ENCODE results near the gene SLC27A2.

DNA sequence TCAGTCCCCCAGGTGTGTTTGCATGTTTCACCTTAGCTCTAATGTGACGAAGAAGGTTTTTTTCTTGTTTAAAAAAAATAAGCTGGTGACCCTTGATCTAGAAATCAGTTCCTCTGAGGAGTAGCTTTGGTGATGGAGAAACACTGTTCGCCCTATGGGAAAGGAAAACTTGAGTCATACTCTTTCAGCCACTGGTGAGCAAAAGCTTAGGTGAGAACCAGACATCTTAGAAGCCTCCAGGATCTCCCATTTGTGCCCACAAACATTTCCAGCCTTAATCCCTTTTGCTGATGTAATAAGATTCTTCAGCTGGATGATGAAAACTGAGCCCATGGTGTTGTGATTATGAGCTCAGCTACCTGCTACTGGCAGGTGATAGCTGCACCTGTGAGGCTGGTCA is 37.8 kb downstream of the SLC27A2 start:
- TF ChIP-seq POLR2A (IDR thresholded peaks at IDR 0.05), result no peak
- TF ChIP-seq, protein P1, sequence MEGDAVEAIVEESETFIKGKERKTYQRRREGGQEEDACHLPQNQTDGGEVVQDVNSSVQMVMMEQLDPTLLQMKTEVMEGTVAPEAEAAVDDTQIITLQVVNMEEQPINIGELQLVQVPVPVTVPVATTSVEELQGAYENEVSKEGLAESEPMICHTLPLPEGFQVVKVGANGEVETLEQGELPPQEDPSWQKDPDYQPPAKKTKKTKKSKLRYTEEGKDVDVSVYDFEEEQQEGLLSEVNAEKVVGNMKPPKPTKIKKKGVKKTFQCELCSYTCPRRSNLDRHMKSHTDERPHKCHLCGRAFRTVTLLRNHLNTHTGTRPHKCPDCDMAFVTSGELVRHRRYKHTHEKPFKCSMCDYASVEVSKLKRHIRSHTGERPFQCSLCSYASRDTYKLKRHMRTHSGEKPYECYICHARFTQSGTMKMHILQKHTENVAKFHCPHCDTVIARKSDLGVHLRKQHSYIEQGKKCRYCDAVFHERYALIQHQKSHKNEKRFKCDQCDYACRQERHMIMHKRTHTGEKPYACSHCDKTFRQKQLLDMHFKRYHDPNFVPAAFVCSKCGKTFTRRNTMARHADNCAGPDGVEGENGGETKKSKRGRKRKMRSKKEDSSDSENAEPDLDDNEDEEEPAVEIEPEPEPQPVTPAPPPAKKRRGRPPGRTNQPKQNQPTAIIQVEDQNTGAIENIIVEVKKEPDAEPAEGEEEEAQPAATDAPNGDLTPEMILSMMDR (IDR thresholded peaks at IDR 0.05), result no peak
